ENCODE results near the gene DTX4.

Gene DTX4

GRCh38 chr11:59212744-59213631 is 41.1 kb downstream of the DTX4 start, which contains the start of gene MPEG1:
Gene MPEG1 (minus strand): TSS chr11:59212927. CDS start chr11:59212865, 62 bp downstream.
- Histone ChIP-seq H3K36me3 (ENCODE audit: insufficient read depth, low read length) (no peaks in the 10 kb centered on the region), H3K4me1 (ENCODE audit: insufficient read depth, low read length) (peaks cover 9% of the 10 kb centered on the region), H3K27ac (ENCODE audit: low read depth, low read length) (no peak within 1 kb of the TSS), H3K9ac (ENCODE audit: low read length) (no peak within 1 kb of the TSS), H3K9me3 (ENCODE audit: low read length) (no peaks in the 10 kb centered on the region), H3K4me3 (ENCODE audit: low read depth in 1 of 2, low read length in 2 of 2) (no peak within 1 kb of the TSS), H3K27me3 (ENCODE audit: control insufficient read depth in 1 of 2, insufficient read depth in 2 of 2, low read length in 2 of 2) (no peaks in the 10 kb centered on the region)

- H3K4me1 ChIP-seq (ENCODE audit: insufficient read depth, low read length): peaks cover 9% of the 10 kb centered on the region
- no peaks in the 10 kb centered on the region for H3K27me3 ChIP-seq (ENCODE audit: control insufficient read depth in 1 of 2, insufficient read depth in 2 of 2, low read length in 2 of 2)
- H3K9me3 ChIP-seq (ENCODE audit: low read length): no peaks in the 10 kb centered on the region
- H3K9ac ChIP-seq (ENCODE audit: low read length): no peak overlapping the region
- H3K36me3 ChIP-seq (ENCODE audit: insufficient read depth, low read length): no peaks in the 10 kb centered on the region
- no peak overlapping the region for H3K27ac ChIP-seq (ENCODE audit: low read depth, low read length)
- no peak overlapping the region for H3K4me3 ChIP-seq (ENCODE audit: low read depth in 1 of 2, low read length in 2 of 2)
These were observed 42.4 kb downstream of the DTX4 start for GRCh38 chr11:59214141-59214893.

- Histone ChIP-seq H3K36me3 (ENCODE audit: insufficient read depth, low read length) (no peaks in the 10 kb centered on the region), H3K27ac (ENCODE audit: low read depth, low read length) (peak overlapping the region; percentile 22), H3K9me3 (ENCODE audit: low read length) (no peaks in the 10 kb centered on the region), H3K9ac (ENCODE audit: low read length) (no peak overlapping the region), H3K4me1 (ENCODE audit: insufficient read depth, low read length) (peaks cover 11% of the 10 kb centered on the region), H3K4me3 (ENCODE audit: low read depth in 1 of 2, low read length in 2 of 2) (no peak overlapping the region), H3K27me3 (ENCODE audit: control insufficient read depth in 1 of 2, insufficient read depth in 2 of 2, low read length in 2 of 2) (no peaks in the 10 kb centered on the region)
These were observed 45.0 kb downstream of the DTX4 start for GRCh38 chr11:59216641-59217564.

GRCh38 chr11:59218319-59218718 is 46.4 kb downstream of the DTX4 start:
- Histone ChIP-seq H3K27me3 (ENCODE audit: control insufficient read depth in 1 of 2, insufficient read depth in 2 of 2, low read length in 2 of 2) (no peaks in the 10 kb centered on the region), H3K36me3 (ENCODE audit: insufficient read depth, low read length) (no peaks in the 10 kb centered on the region), H3K27ac (ENCODE audit: low read depth, low read length) (peak overlapping the region; percentile 0), H3K4me3 (ENCODE audit: low read depth in 1 of 2, low read length in 2 of 2) (no peak overlapping the region), H3K9me3 (ENCODE audit: low read length) (no peaks in the 10 kb centered on the region), H3K4me1 (ENCODE audit: insufficient read depth, low read length) (peaks cover 15% of the 10 kb centered on the region), H3K9ac (ENCODE audit: low read length) (no peak overlapping the region)

- H3K9me3 ChIP-seq (ENCODE audit: low read length): no peaks in the 10 kb centered on the region
- no peaks in the 10 kb centered on the region for H3K27me3 ChIP-seq (ENCODE audit: control insufficient read depth in 1 of 2, insufficient read depth in 2 of 2, low read length in 2 of 2)
- H3K9ac ChIP-seq (ENCODE audit: low read length): no peak overlapping the region
- H3K27ac ChIP-seq (ENCODE audit: low read depth, low read length): no peak overlapping the region
- H3K4me3 ChIP-seq (ENCODE audit: low read depth in 1 of 2, low read length in 2 of 2): no peak overlapping the region
- H3K4me1 ChIP-seq (ENCODE audit: insufficient read depth, low read length): peaks cover 21% of the 10 kb centered on the region
- H3K36me3 ChIP-seq (ENCODE audit: insufficient read depth, low read length): no peaks in the 10 kb centered on the region
These were observed 47.0 kb downstream of the DTX4 start for GRCh38 chr11:59218893-59219292.

- Histone ChIP-seq H3K9ac (ENCODE audit: low read length) (no peak overlapping the region), H3K27ac (ENCODE audit: low read depth, low read length) (no peak overlapping the region), H3K9me3 (ENCODE audit: low read length) (no peaks in the 10 kb centered on the region), H3K36me3 (ENCODE audit: insufficient read depth, low read length) (no peaks in the 10 kb centered on the region), H3K4me3 (ENCODE audit: low read depth in 1 of 2, low read length in 2 of 2) (no peak overlapping the region), H3K4me1 (ENCODE audit: insufficient read depth, low read length) (peaks cover 25% of the 10 kb centered on the region), H3K27me3 (ENCODE audit: control insufficient read depth in 1 of 2, insufficient read depth in 2 of 2, low read length in 2 of 2) (no peaks in the 10 kb centered on the region)
These were observed 47.9 kb downstream of the DTX4 start for GRCh38 chr11:59219836-59220235.

- Histone ChIP-seq H3K27me3 (ENCODE audit: control insufficient read depth in 1 of 2, insufficient read depth in 2 of 2, low read length in 2 of 2) (no peaks in the 10 kb centered on the region), H3K4me3 (ENCODE audit: low read depth in 1 of 2, low read length in 2 of 2) (no peak overlapping the region), H3K9me3 (ENCODE audit: low read length) (no peaks in the 10 kb centered on the region), H3K27ac (ENCODE audit: low read depth, low read length) (no peak overlapping the region), H3K4me1 (ENCODE audit: insufficient read depth, low read length) (peaks cover 25% of the 10 kb centered on the region), H3K9ac (ENCODE audit: low read length) (no peak overlapping the region), H3K36me3 (ENCODE audit: insufficient read depth, low read length) (no peaks in the 10 kb centered on the region)
These were observed 49.5 kb downstream of the DTX4 start for GRCh38 chr11:59221441-59221840.

- no peaks in the 10 kb centered on the region for H3K27me3 ChIP-seq (ENCODE audit: control insufficient read depth in 1 of 2, insufficient read depth in 2 of 2, low read length in 2 of 2)
- no peaks in the 10 kb centered on the region for H3K9me3 ChIP-seq (ENCODE audit: low read length)
- H3K9ac ChIP-seq (ENCODE audit: low read length): no peak overlapping the region
- no peak overlapping the region for H3K27ac ChIP-seq (ENCODE audit: low read depth, low read length)
- H3K36me3 ChIP-seq (ENCODE audit: insufficient read depth, low read length): no peaks in the 10 kb centered on the region
- peaks cover 16% of the 10 kb centered on the region for H3K4me1 ChIP-seq (ENCODE audit: insufficient read depth, low read length)
- no peak overlapping the region for H3K4me3 ChIP-seq (ENCODE audit: low read depth in 1 of 2, low read length in 2 of 2)
These were observed 50.6 kb downstream of the DTX4 start for GRCh38 chr11:59222464-59223060.

GRCh38 chr11:59223177-59223576 is 51.2 kb downstream of the DTX4 start:
- Histone ChIP-seq H3K4me3 (ENCODE audit: low read depth in 1 of 2, low read length in 2 of 2) (no peak overlapping the region), H3K27me3 (ENCODE audit: control insufficient read depth in 1 of 2, insufficient read depth in 2 of 2, low read length in 2 of 2) (no peaks in the 10 kb centered on the region), H3K9me3 (ENCODE audit: low read length) (no peaks in the 10 kb centered on the region), H3K4me1 (ENCODE audit: insufficient read depth, low read length) (peaks cover 16% of the 10 kb centered on the region), H3K9ac (ENCODE audit: low read length) (no peak overlapping the region), H3K36me3 (ENCODE audit: insufficient read depth, low read length) (no peaks in the 10 kb centered on the region), H3K27ac (ENCODE audit: low read depth, low read length) (peak overlapping the region; percentile 66)

- H3K36me3 ChIP-seq (ENCODE audit: insufficient read depth, low read length): no peaks in the 10 kb centered on the region
- H3K4me1 ChIP-seq (ENCODE audit: insufficient read depth, low read length): peaks cover 16% of the 10 kb centered on the region
- H3K9ac ChIP-seq (ENCODE audit: low read length): no peak overlapping the region
- no peaks in the 10 kb centered on the region for H3K27me3 ChIP-seq (ENCODE audit: control insufficient read depth in 1 of 2, insufficient read depth in 2 of 2, low read length in 2 of 2)
- H3K27ac ChIP-seq (ENCODE audit: low read depth, low read length): peak overlapping the region; percentile 66
- no peak overlapping the region for H3K4me3 ChIP-seq (ENCODE audit: low read depth in 1 of 2, low read length in 2 of 2)
- H3K9me3 ChIP-seq (ENCODE audit: low read length): no peaks in the 10 kb centered on the region
These were observed 51.7 kb downstream of the DTX4 start for GRCh38 chr11:59223611-59224010.
